Dermis blood vessel endothelial cell (primary cell): ENCODE measurements around the gene NR2F1-AS1. TPM values are rescaled to one million over a fixed set of nuclear protein-coding genes. Genes with fewer than 3 reads are reported as not detected.
"Not testable (repeated sequence)": the region's sequence is repeated elsewhere in the genome, so short reads cannot be mapped to it uniquely, and the experiment has no call there.

Experiments used
- DNase-seq: peaks from one replicate; pipeline ENCODE4 v3.0.0; 2010
- total RNA-seq: library from RNA; depleted of rRNA; stranded (reverse); fragments of >200 nt; gene quantifications from 2 replicates; pipeline ENCODE4 v1.2.3, GENCODE V29; 2014

NR2F1-AS1 gene
- total RNA-seq, 1 donor from 2014 or later: 11.2 TPM

- no peak for DNase-seq
Observed at GRCh38 chr5:93427316-93427715, 153.7 kb downstream of the NR2F1-AS1 start.

- peak; percentile 69 for DNase-seq
Observed at GRCh38 chr5:93425096-93425495, 155.9 kb downstream of the NR2F1-AS1 start.

GRCh38 chr5:93423300-93423699, 157.7 kb downstream of the NR2F1-AS1 start:
- DNase-seq: peak; percentile 48

- peak; percentile 50 for DNase-seq
Observed at GRCh38 chr5:93422652-93423280, 158.3 kb downstream of the NR2F1-AS1 start.

GRCh38 chr5:93421987-93422401, 159.0 kb downstream of the NR2F1-AS1 start:
- DNase-seq: no peak

GRCh38 chr5:93421468-93421867, 159.6 kb downstream of the NR2F1-AS1 start:
- DNase-seq: no peak

- no peak for DNase-seq
Observed at GRCh38 chr5:93417490-93417889, 163.5 kb downstream of the NR2F1-AS1 start.

GRCh38 chr5:93415819-93416218, 165.2 kb downstream of the NR2F1-AS1 start:
- DNase-seq: no peak

GRCh38 chr5:93411716-93412115, 169.3 kb downstream of the NR2F1-AS1 start:
- DNase-seq: no peak

- DNase-seq: no peak
Observed at GRCh38 chr5:93409691-93410090, 171.3 kb downstream of the NR2F1-AS1 start.

GRCh38 chr5:93407454-93407853, 173.6 kb downstream of the NR2F1-AS1 start:
- DNase-seq: no peak

GRCh38 chr5:93406971-93407401, 174.0 kb downstream of the NR2F1-AS1 start:
- no peak for DNase-seq

GRCh38 chr5:93404246-93404645, 176.8 kb downstream of the NR2F1-AS1 start:
- no peak for DNase-seq

GRCh38 chr5:93403141-93403928, 177.7 kb downstream of the NR2F1-AS1 start:
- DNase-seq: no peak

- DNase-seq: no peak
Observed at GRCh38 chr5:93402451-93402850, 178.6 kb downstream of the NR2F1-AS1 start.

- DNase-seq: no peak
Observed at GRCh38 chr5:93401634-93402213, 179.3 kb downstream of the NR2F1-AS1 start.

- no peak for DNase-seq
Observed at GRCh38 chr5:93399675-93400074, 181.3 kb downstream of the NR2F1-AS1 start.

GRCh38 chr5:93395971-93396379, 185.0 kb downstream of the NR2F1-AS1 start:
- DNase-seq: no peak

GRCh38 chr5:93395010-93395409, 186.0 kb downstream of the NR2F1-AS1 start:
- no peak for DNase-seq

GRCh38 chr5:93394301-93394700, 186.7 kb downstream of the NR2F1-AS1 start:
- no peak for DNase-seq

- not testable (repeated sequence) for DNase-seq
Observed at GRCh38 chr5:93391169-93391568, 189.8 kb downstream of the NR2F1-AS1 start.

GRCh38 chr5:93385655-93386054, 195.4 kb downstream of the NR2F1-AS1 start:
- DNase-seq: no peak

- no peak for DNase-seq
Observed at GRCh38 chr5:93384995-93385394, 196.0 kb downstream of the NR2F1-AS1 start.

- DNase-seq: no peak
Observed at GRCh38 chr5:93384026-93384425, 197.0 kb downstream of the NR2F1-AS1 start.
